A549 (cell line): Measurements from ENCODE around the gene AUTS2. TPM values are rescaled to one million over a fixed set of nuclear protein-coding genes. Genes with fewer than 3 reads are reported as not detected.

Experiments
- ATAC-seq, 2 experiments: fragments of 200-7000 bp in 1 of 2; fragments of >200 bp in 1 of 2; cut with Nextera tagmentation in 1 of 2; cut with Tn5 transposase in 1 of 2; 3 replicates each; pipeline versions ENCODE4 v1.8.0 to v1.9.1; 2018 to 2020; ENCODE audit warnings: mild to moderate bottlenecking in 1 of 2, moderate library complexity in 1 of 2
- CTCF ChIA-PET: fragments of 300-600 bp; sonication (Branson Sonifier 250); formaldehyde crosslinking; extraction: SDS; loops from one replicate; lab custom pipeline; 2021; ENCODE audit warnings: antibody characterized with exemption, inconsistent platforms; lab: Yijun Ruan, JAX
- POLR2A ChIA-PET: fragments of 350-600 bp; formaldehyde crosslinking; extraction: SDS; loops from one replicate; lab custom pipeline; 2021; ENCODE audit warnings: antibody characterized with exemption, inconsistent platforms; lab: Yijun Ruan, JAX
- DNase-seq, 2 experiments: peaks; one replicate each; pipeline versions ENCODE4 v3.0.0 to v3.0.0-alpha.2; 2011 to 2016; ENCODE audit warnings: low read depth in 1 of 2, low spot score in 1 of 2
- FAIRE-seq: peaks from 2 replicates; lab custom pipeline; 2011; peaks lifted over from hg19 to GRCh38; lab: Jason Lieb, UNC
- H3K27ac ChIP-seq, 2 experiments: fragments of >200 bp; sonication (Bioruptor Twin); formaldehyde crosslinking; 3 replicates each; pipeline ENCODE4 v1.5.1; 2016 to 2017
- H3K4me1 ChIP-seq: fragments of >200 bp; sonication (Bioruptor Twin); formaldehyde crosslinking; 3 replicates; pipeline ENCODE4 v1.6.1; 2016
- H3K4me2 ChIP-seq: fragments of >200 bp; sonication (Bioruptor Twin); formaldehyde crosslinking; 3 replicates; pipeline ENCODE4 v1.6.1; 2016
- H3K4me3 ChIP-seq: fragments of >200 bp; sonication (Bioruptor Twin); formaldehyde crosslinking; 3 replicates; pipeline ENCODE4 v1.5.1; 2016
- H3K9me3 ChIP-seq: fragments of >200 bp; sonication (Bioruptor Twin); formaldehyde crosslinking; 3 replicates; pipeline ENCODE4 v1.6.1; 2016
- CBX8 ChIP-seq: fragments of 200-600 bp; sonication (generic); IDR thresholded peaks from 2 replicates; pipeline ENCODE4 v1.6.1; 2016
- CEBPB ChIP-seq, 2 experiments: fragments of >200 bp in 1 of 2; sonication (Bioruptor Twin) in 1 of 2; formaldehyde crosslinking in 1 of 2; IDR thresholded peaks; 2 replicates each; pipeline ENCODE4 v1.6.1; 2012 to 2016
- CTCF ChIP-seq: fragments of >200 bp; sonication (Bioruptor Twin); formaldehyde crosslinking; IDR thresholded peaks from 3 replicates; pipeline ENCODE4 v1.5.1; 2016
- E2F6 ChIP-seq: IDR thresholded peaks from 2 replicates; pipeline ENCODE4 v1.6.1; 2012; ENCODE audit warnings: low read depth, borderline replicate concordance
- ELK1 ChIP-seq: fragments of 150-350 bp; IDR thresholded peaks from 2 replicates; pipeline ENCODE4 v1.6.1; 2014; ENCODE audit warnings: low read depth, mild to moderate bottlenecking, low read length
- EP300 ChIP-seq, 2 experiments: fragments of >200 bp; sonication (Bioruptor Twin); formaldehyde crosslinking; IDR thresholded peaks; 2 replicates in 1 of 2; 3 replicates in 1 of 2; pipeline ENCODE4 v1.6.1; 2016 to 2017
- FOSB ChIP-seq: fragments of 250-450 bp; sonication (Bioruptor Pico); IDR thresholded peaks from 2 replicates; pipeline ENCODE4 v1.5.0; 2020; ENCODE audit warnings: mild to moderate bottlenecking, moderate library complexity
- FOXS1 ChIP-seq: fragments of 250-450 bp; sonication (Bioruptor Pico); IDR thresholded peaks from 2 replicates; pipeline ENCODE4 v1.5.0; 2020; ENCODE audit warnings: mild to moderate bottlenecking, moderate library complexity
- HDAC2 ChIP-seq: fragments of 200-600 bp; sonication (generic); IDR thresholded peaks from 2 replicates; pipeline ENCODE4 v1.6.1; 2016
- HES2 ChIP-seq: fragments of >200 bp; sonication (Bioruptor Twin); formaldehyde crosslinking; IDR thresholded peaks from 2 replicates; pipeline ENCODE4 v1.6.1; 2016
- HOXA7 ChIP-seq: fragments of 250-450 bp; sonication (Bioruptor Pico); IDR thresholded peaks from 2 replicates; pipeline ENCODE4 v1.5.0; 2020; ENCODE audit warnings: mild to moderate bottlenecking, moderate library complexity
- KDM1A ChIP-seq: fragments of 200-600 bp; sonication (generic); IDR thresholded peaks from 2 replicates; pipeline ENCODE4 v1.6.1; 2016; ENCODE audit warnings: low read depth, mild to moderate bottlenecking
- MAX ChIP-seq: IDR thresholded peaks from 2 replicates; pipeline ENCODE4 v1.6.1; 2012
- MAZ ChIP-seq: fragments of 150-350 bp; IDR thresholded peaks from 2 replicates; pipeline ENCODE4 v1.6.1; 2014; ENCODE audit warnings: antibody characterized with exemption, low read depth, low read length, borderline replicate concordance
- PBX3 ChIP-seq: IDR thresholded peaks from 2 replicates; pipeline ENCODE4 v1.6.1; 2012
- RARB ChIP-seq: fragments of 250-450 bp; sonication (Bioruptor Pico); IDR thresholded peaks from 2 replicates; pipeline ENCODE4 v1.8.0; 2021; ENCODE audit warnings: mild to moderate bottlenecking, moderate library complexity
- REST ChIP-seq: fragments of 200-600 bp; sonication (generic); IDR thresholded peaks from 2 replicates; pipeline ENCODE4 v1.6.1; 2016; ENCODE audit warnings: antibody characterized with exemption, mild to moderate bottlenecking, moderate library complexity
- RFX5 ChIP-seq: fragments of 450-650 bp; IDR thresholded peaks from 2 replicates; pipeline ENCODE4 v1.7.1; 2014; ENCODE audit warnings: antibody characterized with exemption, mild to moderate bottlenecking, moderate library complexity
- SREBF2 ChIP-seq: fragments of 450-650 bp; IDR thresholded peaks from 2 replicates; pipeline ENCODE4 v1.6.1; 2014; ENCODE audit warnings: mild to moderate bottlenecking, moderate library complexity
- TFCP2L1 ChIP-seq: fragments of 250-450 bp; sonication (Bioruptor Pico); IDR thresholded peaks from 2 replicates; pipeline ENCODE4 v1.5.0; 2021; ENCODE audit warnings: mild to moderate bottlenecking
- ZFP36 ChIP-seq: fragments of 450-650 bp; IDR thresholded peaks from 2 replicates; pipeline ENCODE4 v1.6.1; 2014; ENCODE audit warnings: borderline replicate concordance; ENCODE audit not compliant: partially characterized antibody
- ZSCAN20 ChIP-seq: fragments of 250-450 bp; sonication (Bioruptor Pico); IDR thresholded peaks from 2 replicates; pipeline ENCODE4 v1.8.0; 2022; ENCODE audit warnings: mild to moderate bottlenecking, moderate library complexity
- WGBS: methylation state at CpG from one replicate; pipeline ENCODE4 v1.1.6; 2017; ENCODE audit errors: missing lambda C conversion rate; 5-methylcytosine and 5-hydroxymethylcytosine counted together
- polyA plus RNA-seq, 4 experiments: library from polyadenylated mRNA; depleted of rRNA in 3 of 4; stranded (reverse); fragments of >200 nt; fragmentation: RNase III in 1 of 4; extraction: RNeasy Plus Mini Kit Qiagen cat#74134 plus additional on column Dnase treatment in 1 of 4; gene quantifications; 2 replicates in 3 of 4; 3 replicates in 1 of 4; pipeline ENCODE4 v1.2.3, GENCODE V29; 2011 to 2017

AUTS2 gene
- polyA plus RNA-seq, 2 of the 4 experiments (the other 2 are of a cell fraction): 1.6 to 3.6 TPM

GRCh38 chr7:69696054-69696591, 97.8 kb downstream of the AUTS2 start:
- WGBS: 44% methylated on average over 7 of the region's 7 CpGs
- no peak for TF ChIP-seq RARB (CRISPR knock-in tag)
- TF ChIP-seq MAX: no peak
- TF ChIP-seq HDAC2: no peak
- TF ChIP-seq SREBF2: no peak
- H3K9me3 ChIP-seq: no peaks in the 10 kb centered on the region
- no peak overlapping the region for H3K27ac ChIP-seq
- FAIRE-seq (no peak), ATAC-seq (no peak), DNase-seq (no peak)
- no peak overlapping the region for H3K4me3 ChIP-seq
- no peak overlapping the region for H3K4me2 ChIP-seq
- CTCF ChIA-PET: interaction anchor here (1.1 kb wide), 1 partner anchor 19 kb away, joined by 3 read pairs; no protein-coding TSS in a partner anchor
- POLR2A ChIA-PET: no interaction called here
- peaks cover 5% of the 10 kb centered on the region; the same call in 1 of the 3 replicates for H3K4me1 ChIP-seq

- 29% methylated on average over 5 of the region's 5 CpGs for WGBS
- no peak for TF ChIP-seq MAZ
- no peak for TF ChIP-seq RFX5
- no peak for TF ChIP-seq PBX3
- no peak for TF ChIP-seq KDM1A
- TF ChIP-seq TFCP2L1 (CRISPR knock-in tag): no peak
- no peak for TF ChIP-seq HES2
- no peak for TF ChIP-seq FOXS1 (CRISPR knock-in tag)
- no peak for TF ChIP-seq ELK1
- no peak for TF ChIP-seq HOXA7 (CRISPR knock-in tag)
- no peak for TF ChIP-seq E2F6
- no peak for TF ChIP-seq CTCF
- TF ChIP-seq REST: no peak
- TF ChIP-seq ZSCAN20: no peak
- TF ChIP-seq CBX8: no peak
- no peak for TF ChIP-seq FOSB (CRISPR knock-in tag)
- no peak for TF ChIP-seq CEBPB (IDR thresholded peaks at IDR 0.05)
- no peak for TF ChIP-seq ZFP36
- no peak for TF ChIP-seq HDAC2
- no peak for TF ChIP-seq EP300 (IDR thresholded peaks at IDR 0.05)
- ChIA-PET POLR2A (no interaction called here), CTCF (interaction anchor here (1.1 kb wide), 1 partner anchor 20 kb away, joined by 3 read pairs; no protein-coding TSS in a partner anchor)
- no peak for DNase-seq
- Histone ChIP-seq H3K4me1 (peaks cover 5% of the 10 kb centered on the region; the same call in 1 of the 3 replicates), H3K4me2 (no peak overlapping the region), H3K27ac (no peak overlapping the region), H3K9me3 (no peaks in the 10 kb centered on the region), H3K4me3 (no peak overlapping the region)
- no peak for FAIRE-seq
- ATAC-seq: no peak
These were observed 98.7 kb downstream of the AUTS2 start for GRCh38 chr7:69696686-69697685.
